Astrocyte (in vitro differentiated cells and primary cell): ENCODE results near the gene PCDHGB4.

Experiments
- CTCF ChIP-seq: IDR thresholded peaks from 2 replicates; pipeline ENCODE4 v1.5.1; 2011; ENCODE audit warnings: low read depth, mild to moderate bottlenecking, inconsistent platforms, low read length, moderate library complexity; ENCODE audit not compliant: insufficient read depth
- EZH2 ChIP-seq: IDR thresholded peaks from 2 replicates; pipeline ENCODE4 v1.6.1; 2012; ENCODE audit warnings: mild to moderate bottlenecking, low read length, inconsistent platforms; ENCODE audit not compliant: insufficient read depth

- TF ChIP-seq CTCF = no peak
- TF ChIP-seq EZH2 = no peak
These were observed 43.8 kb downstream of the PCDHGB4 start for GRCh38 chr5:141431286-141431685.
